Progenitor cell of endocrine pancreas (in vitro differentiated cells): ENCODE data around the gene HOXB4. TPM values are rescaled to one million over a fixed set of nuclear protein-coding genes. Genes with fewer than 3 reads are reported as not detected.

Experiments
- DNase-seq: peaks from one replicate; pipeline ENCODE4 v3.0.0; 2021; ENCODE audit warnings: low spot score; ENCODE audit not compliant: unreplicated experiment
- H3K27ac Mint-ChIP-seq: 2 replicates; pipeline ENCODE4 v1.8.0; 2021; ENCODE audit warnings: mild to moderate bottlenecking, moderate library complexity, mixed read lengths
- H3K27me3 Mint-ChIP-seq: 2 replicates; pipeline ENCODE4 v1.8.0; 2021; ENCODE audit warnings: mixed read lengths
- H3K36me3 Mint-ChIP-seq: 2 replicates; pipeline ENCODE4 v1.8.0; 2022; ENCODE audit warnings: mixed read lengths; ENCODE audit not compliant: insufficient read depth
- H3K4me1 Mint-ChIP-seq: 2 replicates; pipeline ENCODE4 v1.8.0; 2021; ENCODE audit warnings: low read depth, mixed read lengths
- H3K4me3 Mint-ChIP-seq: 2 replicates; pipeline ENCODE4 v1.8.0; 2021; ENCODE audit warnings: low read depth, mild to moderate bottlenecking, moderate library complexity, mixed read lengths
- H3K9me3 Mint-ChIP-seq: 2 replicates; pipeline ENCODE4 v1.8.0; 2021; ENCODE audit warnings: low read depth, mixed read lengths
- CTCF ChIP-seq: fragments of 200-600 bp; sonication (generic); IDR thresholded peaks from one replicate; pipeline ENCODE4 v1.5.0; 2021; ENCODE audit warnings: antibody characterized with exemption, mild to moderate bottlenecking; ENCODE audit not compliant: unreplicated experiment
- total RNA-seq: library from RNA; stranded (reverse); gene quantifications from 2 replicates; pipeline ENCODE4 v1.2.1, GENCODE V29; 2021

Gene HOXB4
- total RNA-seq, 1 donor from 2014 or later: 3.4 TPM

- DNase-seq: no peak
- H3K27ac Mint-ChIP-seq: peak overlapping the region; percentile 78
- TF ChIP-seq CTCF: no peak
- H3K9me3 Mint-ChIP-seq: no peaks in the 10 kb centered on the region
- H3K36me3 Mint-ChIP-seq: no peaks in the 10 kb centered on the region
- peaks cover 69% of the 10 kb centered on the region for H3K27me3 Mint-ChIP-seq
- H3K4me1 Mint-ChIP-seq: peaks cover 9% of the 10 kb centered on the region
- H3K4me3 Mint-ChIP-seq: peak overlapping the region; percentile 62
Observed at GRCh38 chr17:48578616-48579470, 693 bp upstream of the HOXB4 start.

GRCh38 chr17:48577330-48577945 is 712 bp downstream of the HOXB4 start:
- peak overlapping the region; percentile 63 for H3K4me3 Mint-ChIP-seq
- H3K36me3 Mint-ChIP-seq: no peaks in the 10 kb centered on the region
- TF ChIP-seq CTCF: no peak
- peaks cover 11% of the 10 kb centered on the region for H3K4me1 Mint-ChIP-seq
- peaks cover 55% of the 10 kb centered on the region for H3K27me3 Mint-ChIP-seq
- peak overlapping the region; percentile 49 for H3K27ac Mint-ChIP-seq
- no peaks in the 10 kb centered on the region for H3K9me3 Mint-ChIP-seq
- no peak for DNase-seq

GRCh38 chr17:48576479-48577309 is 1.5 kb downstream of the HOXB4 start:
- no peak overlapping the region for H3K27ac Mint-ChIP-seq
- H3K27me3 Mint-ChIP-seq: peaks cover 47% of the 10 kb centered on the region
- no peak for DNase-seq
- TF ChIP-seq CTCF: no peak
- H3K4me3 Mint-ChIP-seq: peak overlapping the region; percentile 63
- H3K36me3 Mint-ChIP-seq: no peaks in the 10 kb centered on the region
- H3K9me3 Mint-ChIP-seq: no peaks in the 10 kb centered on the region
- H3K4me1 Mint-ChIP-seq: peaks cover 11% of the 10 kb centered on the region

GRCh38 chr17:48575673-48576478 is 2.3 kb downstream of the HOXB4 start:
- Mint-ChIP-seq H3K27ac (peak overlapping the region; percentile 41), H3K4me3 (peak overlapping the region; percentile 37), H3K4me1 (peaks cover 15% of the 10 kb centered on the region), H3K27me3 (peaks cover 39% of the 10 kb centered on the region), H3K9me3 (no peaks in the 10 kb centered on the region), H3K36me3 (no peaks in the 10 kb centered on the region)
- DNase-seq: no peak
- no peak for TF ChIP-seq CTCF
